Cerebellar cortex (tissue), 1 donor: Measurements from ENCODE around the gene BHMT.
"Not testable (repeated sequence)": the region's sequence is repeated elsewhere in the genome, so short reads cannot be mapped to it uniquely, and the experiment has no call there.

Experiments used
- DNase-seq: peaks from one replicate; pipeline ENCODE4 v3.0.0-alpha.2; 2015; ENCODE audit warnings: low spot score

The BHMT gene

DNA sequence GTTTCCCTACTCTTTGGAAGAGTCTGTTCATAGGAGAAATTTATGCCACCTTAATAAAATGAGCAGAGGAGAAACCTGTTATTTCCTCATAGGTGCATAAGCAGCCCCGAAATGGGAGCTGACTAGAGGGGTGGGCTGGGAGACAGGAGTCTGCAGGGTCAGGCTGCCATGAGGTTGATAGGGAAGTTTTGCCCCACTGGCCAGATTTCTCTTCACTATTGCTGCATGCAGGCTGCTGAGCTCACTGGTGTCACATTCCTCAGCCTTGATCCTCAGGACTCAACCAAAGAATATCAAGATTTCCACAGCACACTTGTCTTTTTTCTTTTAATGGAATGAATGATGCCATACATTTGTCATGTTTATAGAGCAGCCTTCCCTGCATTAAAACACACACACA, 60.7 kb downstream of the BHMT start:
- DNase-seq = no peak

DNA sequence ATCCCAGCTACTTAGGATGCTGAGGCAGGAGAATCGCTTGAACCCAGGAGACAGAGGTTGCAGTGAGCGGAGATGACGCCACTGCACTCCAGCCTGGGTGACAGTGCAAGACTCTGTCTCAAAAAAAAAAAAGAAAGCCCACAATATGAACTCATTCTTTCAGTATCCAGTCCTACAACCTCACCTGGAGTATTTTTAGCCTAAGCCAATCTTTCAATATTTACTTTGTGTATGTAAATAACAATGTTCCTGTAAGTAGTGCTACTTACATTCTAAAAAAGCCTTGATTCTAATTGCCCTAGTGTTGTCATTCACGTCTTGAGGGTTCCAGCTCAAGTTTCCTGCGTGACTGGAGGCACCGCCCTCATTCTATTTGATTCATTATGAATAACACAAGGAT, 62.0 kb downstream of the BHMT start:
- no peak for DNase-seq

DNA sequence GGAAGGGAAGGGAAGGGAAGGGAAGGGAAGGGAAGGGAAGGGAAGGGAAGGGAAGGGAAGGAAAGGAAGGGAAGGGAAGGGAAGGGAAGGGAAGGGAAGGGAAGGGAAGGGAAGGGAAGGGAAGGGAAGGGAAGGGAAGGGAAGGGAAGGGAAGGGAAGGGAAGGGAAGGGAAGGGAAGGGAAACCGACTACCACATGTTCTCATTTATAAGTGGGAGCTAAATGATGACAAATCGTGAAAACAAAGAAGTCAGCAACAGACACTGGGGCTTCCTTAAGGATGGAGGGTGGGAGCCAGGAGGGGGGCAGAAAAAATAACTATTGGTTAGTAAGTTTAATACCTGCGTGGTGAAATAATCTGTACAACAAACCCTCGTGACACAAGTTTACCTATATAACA, 68.8 kb downstream of the BHMT start:
- DNase-seq = not testable (repeated sequence)

DNA sequence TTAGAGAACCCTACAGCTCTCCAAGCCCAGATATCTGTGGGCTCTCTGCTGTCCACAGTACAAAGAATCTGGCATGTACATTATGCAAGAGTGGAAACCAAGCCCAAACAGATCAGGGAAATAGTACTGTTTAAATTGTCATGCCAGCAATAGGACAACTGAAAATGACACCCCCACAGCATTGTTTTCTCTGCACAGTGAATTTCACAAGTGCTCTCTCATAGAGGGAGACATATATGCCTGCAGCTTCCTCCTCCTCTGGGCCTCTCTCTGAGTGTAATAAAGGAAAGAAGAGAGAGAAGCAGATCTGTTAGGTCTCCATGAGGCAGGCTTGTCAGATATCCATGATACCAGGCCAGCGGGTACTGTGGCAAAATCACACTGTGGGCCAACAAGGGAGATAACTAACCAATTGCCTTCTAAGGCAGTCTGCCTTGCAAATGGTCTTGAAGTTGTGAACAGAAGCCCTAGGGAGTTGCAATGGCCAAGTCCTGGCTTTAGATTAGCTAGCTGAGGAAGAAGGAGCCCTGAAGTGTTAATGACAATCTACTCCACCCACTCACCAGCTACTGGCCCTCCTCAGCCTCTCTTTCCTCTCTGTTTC, 69.9 kb downstream of the BHMT start:
- no peak for DNase-seq
